Adrenal gland (tissue), 5 donors: ENCODE results near the gene DPP9.

Experiments used
- POLR2A ChIP-seq, 2 donors: fragments of 450-650 bp; IDR thresholded peaks; one replicate each; pipeline ENCODE4 v1.6.1; 2017; ENCODE audit warnings: antibody characterized with exemption in 2 of 2, mild to moderate bottlenecking in 2 of 2, moderate library complexity in 1 of 2
- TF ChIP-seq, protein P1 (sequence below), 6 experiments: fragments of 450-650 bp in 4 of 6; fragments of 200-600 bp in 2 of 6; sonication (generic) in 1 of 6; IDR thresholded peaks; 1 replicate in 5 of 6; 2 replicates in 1 of 6; pipeline versions ENCODE4 v1.5.1 to v1.8.0; 2016 to 2021; ENCODE audit warnings: antibody characterized with exemption in 6 of 6, mild to moderate bottlenecking in 2 of 6, moderate library complexity in 1 of 6
- donor health status: DM: no; HTN: no; CAD: no.

- no peak for TF ChIP-seq POLR2A (IDR thresholded peaks at IDR 0.05)
- TF ChIP-seq, protein P1, sequence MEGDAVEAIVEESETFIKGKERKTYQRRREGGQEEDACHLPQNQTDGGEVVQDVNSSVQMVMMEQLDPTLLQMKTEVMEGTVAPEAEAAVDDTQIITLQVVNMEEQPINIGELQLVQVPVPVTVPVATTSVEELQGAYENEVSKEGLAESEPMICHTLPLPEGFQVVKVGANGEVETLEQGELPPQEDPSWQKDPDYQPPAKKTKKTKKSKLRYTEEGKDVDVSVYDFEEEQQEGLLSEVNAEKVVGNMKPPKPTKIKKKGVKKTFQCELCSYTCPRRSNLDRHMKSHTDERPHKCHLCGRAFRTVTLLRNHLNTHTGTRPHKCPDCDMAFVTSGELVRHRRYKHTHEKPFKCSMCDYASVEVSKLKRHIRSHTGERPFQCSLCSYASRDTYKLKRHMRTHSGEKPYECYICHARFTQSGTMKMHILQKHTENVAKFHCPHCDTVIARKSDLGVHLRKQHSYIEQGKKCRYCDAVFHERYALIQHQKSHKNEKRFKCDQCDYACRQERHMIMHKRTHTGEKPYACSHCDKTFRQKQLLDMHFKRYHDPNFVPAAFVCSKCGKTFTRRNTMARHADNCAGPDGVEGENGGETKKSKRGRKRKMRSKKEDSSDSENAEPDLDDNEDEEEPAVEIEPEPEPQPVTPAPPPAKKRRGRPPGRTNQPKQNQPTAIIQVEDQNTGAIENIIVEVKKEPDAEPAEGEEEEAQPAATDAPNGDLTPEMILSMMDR (IDR thresholded peaks at IDR 0.05): no peak
Measured at GRCh38 chr19:4749870-4750590, 26.4 kb upstream of the DPP9 start.
